ENCODE data around the gene ST8SIA6.
A peak's percentile ranks its signal among the peaks of the same experiment; 100 is the strongest.
"Not testable (repeated sequence)": the region's sequence is repeated elsewhere in the genome, so short reads cannot be mapped to it uniquely, and the experiment has no call there.

ST8SIA6 gene, protein sequence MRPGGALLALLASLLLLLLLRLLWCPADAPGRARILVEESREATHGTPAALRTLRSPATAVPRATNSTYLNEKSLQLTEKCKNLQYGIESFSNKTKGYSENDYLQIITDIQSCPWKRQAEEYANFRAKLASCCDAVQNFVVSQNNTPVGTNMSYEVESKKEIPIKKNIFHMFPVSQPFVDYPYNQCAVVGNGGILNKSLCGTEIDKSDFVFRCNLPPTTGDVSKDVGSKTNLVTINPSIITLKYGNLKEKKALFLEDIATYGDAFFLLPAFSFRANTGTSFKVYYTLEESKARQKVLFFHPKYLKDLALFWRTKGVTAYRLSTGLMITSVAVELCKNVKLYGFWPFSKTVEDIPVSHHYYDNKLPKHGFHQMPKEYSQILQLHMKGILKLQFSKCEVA

DNA sequence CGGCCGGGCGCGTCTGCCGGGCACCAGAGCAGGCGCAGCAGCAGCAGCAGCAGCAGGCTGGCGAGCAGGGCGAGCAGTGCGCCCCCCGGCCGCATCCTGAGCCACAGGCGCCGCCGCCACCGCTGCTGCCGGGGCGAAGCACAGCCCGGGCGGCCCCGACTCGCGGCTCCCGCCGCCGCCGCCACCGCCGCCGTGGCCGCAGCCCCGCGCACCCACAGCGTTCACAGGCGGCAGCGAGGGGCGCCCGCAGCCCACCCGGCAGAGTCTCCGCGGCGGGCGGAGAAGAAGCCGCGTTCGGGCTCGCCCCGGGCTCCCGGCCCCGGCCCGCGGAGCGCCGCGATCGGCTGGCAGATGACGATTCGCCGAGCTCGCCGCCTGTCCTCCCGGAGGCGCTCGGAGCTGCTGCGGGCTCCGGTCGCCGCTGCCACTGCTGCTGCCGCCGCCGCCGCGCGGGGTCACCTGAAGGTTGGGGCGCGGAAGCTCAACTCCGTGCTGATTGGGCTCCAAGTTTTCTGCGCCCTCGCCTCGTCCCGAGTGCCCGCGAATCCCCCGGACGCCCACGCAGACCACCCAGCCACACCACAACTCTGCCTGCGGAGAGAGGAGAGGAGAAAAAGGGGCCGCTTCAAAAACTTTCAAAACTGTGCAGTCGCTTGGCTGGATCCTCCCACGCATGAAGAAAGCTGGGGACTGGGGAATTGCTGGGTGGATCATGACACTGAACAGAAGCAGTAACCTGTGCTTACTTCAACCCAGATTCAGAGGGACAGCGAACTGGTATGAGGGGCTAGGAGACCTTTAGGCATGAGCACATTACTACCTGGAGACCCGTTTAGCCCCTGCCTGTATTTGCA, at the start of gene ST8SIA6:
ST8SIA6 (minus strand) TSS at position 435 of the 854 bp plus-strand sequence; CDS start at position 95, 340 bp downstream.
- peak; percentile 7 for DNase-seq (ENCODE audit: low read depth)

DNA sequence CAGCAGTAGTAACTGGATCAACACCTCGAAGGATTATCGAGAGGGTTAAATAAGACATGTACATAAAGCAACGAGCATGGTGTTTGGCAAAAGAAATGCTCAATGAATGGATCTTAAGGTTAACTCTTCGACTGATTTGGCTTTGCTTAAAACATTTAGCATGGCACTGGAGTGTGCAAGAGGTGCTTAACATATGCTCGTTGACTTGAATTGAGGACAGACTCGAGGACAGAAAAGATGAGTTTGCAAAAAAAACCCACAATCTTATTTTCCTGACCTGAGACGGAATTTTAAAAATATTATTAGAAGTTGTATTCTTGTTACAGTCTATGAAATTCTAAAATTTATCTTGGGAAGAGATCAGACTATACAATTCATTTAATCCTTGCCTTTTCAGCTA, 49.4 kb upstream of the ST8SIA6 start:
- DNase-seq (ENCODE audit: low read depth): no peak

DNA sequence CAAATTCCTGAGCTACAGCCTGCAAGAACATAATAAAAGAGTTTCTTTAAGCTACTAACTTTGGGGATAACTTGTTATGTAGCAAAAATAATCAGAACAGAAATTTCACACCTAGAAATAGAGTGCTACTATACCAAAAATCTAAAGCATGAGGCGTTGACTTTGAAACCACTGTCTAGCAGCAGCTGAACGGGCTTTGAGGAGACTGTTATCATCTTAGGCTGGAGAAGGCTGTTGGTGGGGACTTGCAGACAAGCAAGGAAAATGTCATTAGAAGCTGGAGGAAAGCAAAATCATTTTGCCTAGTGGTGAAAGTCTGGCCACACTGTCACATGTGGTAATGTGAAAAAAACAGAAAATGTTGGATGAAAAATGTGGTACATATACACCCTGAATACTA, 48.4 kb upstream of the ST8SIA6 start:
- no peak for DNase-seq (ENCODE audit: low read depth)

DNA sequence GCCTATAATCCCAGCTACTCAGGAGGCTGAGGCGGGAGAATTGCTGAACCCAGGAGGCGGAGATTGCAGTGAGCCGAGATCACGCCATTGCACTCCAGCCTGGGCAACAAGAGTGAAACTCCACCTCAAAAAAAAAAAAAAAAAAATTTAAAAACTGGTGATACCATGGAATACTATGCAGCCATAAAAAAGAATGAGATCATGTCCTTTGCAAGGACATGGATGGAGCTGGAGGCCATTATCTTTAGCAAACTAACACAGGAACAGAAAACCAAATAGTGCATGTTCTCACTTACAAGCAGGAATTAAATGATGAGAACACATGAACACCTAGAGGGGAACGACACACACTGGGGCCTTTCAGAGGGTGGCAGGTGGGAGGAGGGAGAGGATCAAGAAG, 44.6 kb upstream of the ST8SIA6 start:
- not testable (repeated sequence) for DNase-seq (ENCODE audit: low read depth)

DNA sequence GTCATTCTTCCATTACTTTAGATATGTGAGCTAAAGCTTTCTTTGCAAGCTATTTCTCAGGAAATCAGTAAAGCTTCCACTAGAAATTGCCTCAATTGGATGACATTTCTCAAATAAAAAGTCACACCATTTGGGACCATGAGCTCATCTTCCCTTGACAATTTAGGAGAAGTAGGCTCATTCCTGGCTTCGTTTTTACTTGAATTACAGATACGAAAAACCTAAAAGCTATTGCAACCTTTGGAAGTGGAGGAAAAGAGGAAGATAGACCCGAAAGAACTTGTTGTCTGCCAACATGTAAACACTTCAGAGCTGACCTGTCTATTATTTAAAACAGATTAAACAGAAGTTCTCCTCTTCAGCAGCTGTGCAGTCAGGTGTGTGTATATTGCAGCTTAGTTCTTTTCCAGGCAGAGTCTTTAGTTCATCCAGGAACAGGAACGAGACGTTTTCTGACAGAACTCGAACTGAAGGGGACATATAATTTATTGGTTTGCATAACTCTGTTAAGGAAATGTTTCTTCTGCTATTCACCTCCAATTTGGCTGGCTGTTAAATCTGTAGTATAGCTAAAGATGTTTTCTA, 43.1 kb upstream of the ST8SIA6 start:
- DNase-seq (ENCODE audit: low read depth): no peak

DNA sequence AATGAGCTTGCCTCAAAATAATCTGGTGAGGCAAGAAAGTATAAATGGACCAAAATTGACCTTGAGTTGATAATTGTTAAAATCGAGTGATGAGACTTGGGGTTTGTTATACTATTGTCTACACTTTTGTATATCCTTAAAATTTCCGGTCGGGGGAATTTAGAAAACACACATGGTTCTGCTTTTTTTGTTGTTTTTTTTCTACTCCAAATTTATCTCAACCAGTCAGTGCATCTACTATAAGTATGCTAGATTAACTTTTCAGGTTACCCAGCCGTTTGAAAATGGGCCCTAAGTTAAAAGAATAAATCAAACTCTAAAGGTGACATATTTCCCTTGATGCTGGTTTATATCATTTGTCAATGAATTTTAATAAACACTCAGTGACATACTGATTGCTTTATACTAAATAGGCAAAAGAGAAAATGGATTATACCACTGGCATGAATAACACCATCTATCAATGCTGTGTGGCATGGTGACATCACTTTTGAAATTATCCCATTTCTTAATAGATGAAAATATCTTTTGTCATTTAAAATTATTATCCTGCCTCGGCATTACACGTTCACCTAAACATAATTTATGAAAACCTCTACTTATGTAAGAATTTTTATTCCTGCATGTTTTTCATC, 40.3 kb upstream of the ST8SIA6 start:
- DNase-seq (ENCODE audit: low read depth): no peak

DNA sequence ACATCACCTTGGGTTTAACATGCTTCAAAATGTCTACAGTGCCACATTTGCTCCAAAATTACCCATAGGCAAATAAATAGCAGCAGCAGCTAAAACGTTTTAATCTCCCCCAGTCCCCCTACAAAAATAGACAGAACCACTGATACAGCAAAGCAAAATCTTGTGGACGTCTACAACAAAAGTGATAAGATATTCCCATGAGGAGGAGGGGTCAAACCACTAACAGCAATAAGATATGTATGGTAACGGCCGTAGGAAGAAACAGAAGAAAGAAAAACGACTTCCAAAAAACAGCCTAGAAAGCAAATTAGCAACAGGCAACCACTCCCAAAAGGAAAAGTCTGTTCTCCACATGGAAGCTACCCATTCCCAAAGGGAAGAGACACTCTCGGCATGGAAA, 34.5 kb upstream of the ST8SIA6 start:
- no peak for DNase-seq (ENCODE audit: low read depth)

DNA sequence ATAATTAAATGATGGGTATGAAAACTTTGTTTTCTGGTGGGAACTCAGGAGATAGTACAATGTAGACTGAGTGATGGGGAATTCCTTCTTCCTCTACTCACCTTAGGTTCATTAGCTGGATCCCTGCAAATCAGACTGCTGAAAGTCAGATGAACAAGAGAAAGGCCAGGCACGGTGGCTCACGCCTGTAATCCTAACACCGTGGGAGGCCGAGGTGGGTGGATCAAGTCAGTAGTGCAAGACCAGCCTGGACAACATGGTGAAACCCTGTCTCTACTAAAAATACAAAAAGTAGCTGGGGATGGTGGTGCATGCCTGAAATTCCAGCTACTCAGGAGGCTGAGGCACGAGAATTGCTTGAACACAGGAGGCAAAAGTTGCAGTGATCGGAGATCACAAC, 28.7 kb upstream of the ST8SIA6 start:
- no peak for DNase-seq (ENCODE audit: low read depth)

DNA sequence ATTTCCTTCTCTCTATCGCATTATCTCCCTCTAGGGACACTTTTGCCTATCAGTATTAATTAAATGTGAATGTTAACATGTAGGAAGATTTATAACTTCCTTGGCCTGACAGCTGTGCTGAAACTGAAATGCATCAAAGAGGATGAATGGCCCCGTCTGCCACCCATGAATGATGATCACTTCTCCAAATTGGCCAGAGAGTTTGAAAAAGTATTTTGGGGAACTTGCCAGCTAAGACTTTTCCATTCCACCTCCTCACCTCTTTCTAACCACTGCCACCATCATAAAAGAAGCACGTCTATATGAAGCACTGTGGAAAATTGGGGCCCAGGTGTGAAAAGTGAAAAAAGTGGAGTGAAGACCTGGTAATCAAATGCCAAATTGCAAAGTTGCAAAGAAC, 25.4 kb upstream of the ST8SIA6 start:
- DNase-seq (ENCODE audit: low read depth): no peak

DNA sequence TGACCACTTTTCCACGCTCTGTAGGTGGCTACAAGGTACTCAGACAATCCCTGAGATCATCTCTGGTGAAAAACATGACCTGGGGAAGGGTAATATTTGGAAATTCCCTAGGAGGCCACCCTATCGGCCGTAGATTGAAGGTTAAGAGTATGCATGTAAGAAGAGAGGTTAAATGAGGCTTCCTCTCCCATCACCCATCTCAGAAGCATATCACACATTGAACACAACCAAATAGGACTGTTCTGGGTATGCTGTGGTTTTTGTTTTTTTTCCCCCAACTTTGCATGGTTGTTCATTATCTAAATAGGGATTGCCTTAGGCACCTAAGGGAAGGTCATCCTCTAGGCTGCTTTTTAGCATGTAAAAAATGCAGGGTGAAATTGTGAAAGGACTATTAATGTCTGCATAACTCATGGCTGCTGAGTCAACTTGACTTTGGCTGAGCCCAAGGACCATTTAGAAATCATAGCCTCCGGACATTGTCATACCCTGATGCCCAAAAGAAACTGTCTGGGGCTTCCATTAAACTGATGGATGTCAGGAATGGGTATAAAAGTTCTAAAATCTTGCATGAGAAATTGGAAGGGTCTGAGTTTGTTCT, 24.7 kb upstream of the ST8SIA6 start:
- DNase-seq (ENCODE audit: low read depth): no peak

DNA sequence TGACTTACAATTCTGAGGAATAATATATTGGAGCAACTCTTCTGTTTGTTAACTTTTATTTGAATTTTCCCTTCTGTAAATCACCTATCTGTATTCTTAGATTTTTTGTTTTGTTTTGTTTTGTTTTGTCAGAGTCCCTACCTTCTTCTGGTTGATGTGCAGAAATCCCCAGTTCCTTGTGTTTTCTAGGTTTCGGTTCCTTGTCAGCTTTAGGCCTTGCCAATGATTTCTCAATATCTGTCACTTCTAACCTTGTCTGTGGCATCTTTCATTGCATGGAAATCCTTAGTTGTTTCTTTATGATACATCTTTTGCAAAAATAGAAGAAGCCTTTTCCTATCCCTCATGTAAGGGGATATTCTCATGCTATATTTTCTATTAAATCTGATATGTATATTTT, 21.7 kb upstream of the ST8SIA6 start:
- DNase-seq (ENCODE audit: low read depth): no peak

DNA sequence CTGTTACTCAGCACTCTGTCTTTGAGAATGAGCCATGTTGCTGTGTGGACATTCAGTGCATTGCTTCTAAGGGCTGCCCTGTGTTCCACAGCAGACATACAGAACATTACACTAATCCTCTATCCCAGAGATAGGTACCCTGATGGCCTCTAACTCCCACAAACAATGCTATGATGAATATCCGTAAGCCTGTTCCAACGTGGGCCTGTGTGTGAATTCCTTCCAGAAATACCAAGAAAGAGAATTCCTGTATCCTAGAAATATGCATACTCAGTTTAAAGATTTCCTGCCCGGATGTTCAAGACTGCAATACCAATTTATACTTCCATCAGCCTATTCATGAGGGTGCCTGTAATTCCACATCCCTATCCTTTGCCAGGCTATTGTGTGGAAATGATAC, 21.3 kb upstream of the ST8SIA6 start:
- no peak for DNase-seq (ENCODE audit: low read depth)

DNA sequence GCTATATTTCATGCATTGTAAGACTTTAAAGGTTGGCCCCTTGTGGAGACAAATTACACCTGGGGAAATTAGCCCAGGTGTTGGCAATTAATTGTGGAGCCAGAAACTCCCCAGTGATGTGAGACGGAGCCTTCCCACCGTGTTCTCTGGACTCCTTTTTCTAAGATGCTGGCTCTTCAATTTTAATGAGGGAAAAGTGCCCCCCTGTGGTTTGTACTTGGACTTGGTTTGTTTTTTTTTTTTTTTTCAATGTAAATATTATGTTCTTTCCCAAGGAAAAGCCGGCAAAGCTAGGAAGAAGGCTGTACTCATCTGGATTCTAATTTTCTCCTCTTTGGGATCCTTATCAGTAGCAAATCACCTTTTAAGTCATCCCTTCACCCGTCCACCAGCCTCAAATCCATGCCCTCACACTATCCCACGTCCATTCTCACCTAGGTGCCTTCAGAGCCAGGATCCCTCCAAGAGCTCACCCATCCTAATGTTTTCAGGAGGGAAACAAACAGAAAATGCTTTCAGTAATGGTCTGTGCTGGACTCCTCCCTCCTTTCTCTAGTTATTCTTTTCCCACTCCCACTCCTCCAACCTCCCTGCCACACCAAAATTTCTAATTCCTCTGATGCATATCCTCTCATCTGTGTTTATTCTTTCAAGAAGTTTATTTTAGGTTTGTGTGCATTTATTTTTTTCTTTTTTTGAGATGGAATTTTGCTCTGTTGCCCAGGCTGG, 20.4 kb upstream of the ST8SIA6 start:
- DNase-seq (ENCODE audit: low read depth): no peak

DNA sequence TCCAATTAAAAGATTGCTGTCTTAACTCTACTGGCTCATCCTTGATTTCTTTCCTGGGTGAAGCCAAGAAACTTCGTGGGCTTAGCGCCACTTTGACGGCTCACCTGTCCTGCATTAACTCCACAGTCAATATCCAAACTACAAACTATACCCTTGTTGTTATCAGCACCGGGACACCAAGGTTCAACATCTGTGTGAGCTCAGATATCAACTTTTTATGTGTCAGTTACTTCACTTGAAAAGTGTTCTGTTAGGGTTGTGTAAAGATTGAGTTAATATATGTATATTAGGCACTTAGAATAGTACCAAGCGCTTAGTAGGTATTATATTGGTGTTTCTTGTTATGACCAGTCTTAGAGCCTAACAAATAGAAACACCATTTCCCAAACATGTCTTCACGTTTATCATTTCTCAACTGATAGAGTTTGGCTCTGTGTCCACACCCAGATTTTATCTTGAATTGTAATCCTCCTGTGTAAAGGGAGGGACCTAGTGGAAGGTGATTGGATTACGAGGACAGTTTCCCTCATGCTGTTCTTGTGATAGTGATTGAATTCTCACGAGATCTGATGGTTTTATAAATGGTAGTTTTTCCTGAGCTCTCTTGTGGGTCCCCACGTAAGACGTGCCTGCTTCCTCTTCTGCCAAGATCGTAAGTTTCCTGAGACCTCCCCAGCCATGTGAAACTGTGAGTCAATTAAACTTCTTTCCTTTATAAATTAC, 19.0 kb upstream of the ST8SIA6 start:
- no peak for DNase-seq (ENCODE audit: low read depth)

DNA sequence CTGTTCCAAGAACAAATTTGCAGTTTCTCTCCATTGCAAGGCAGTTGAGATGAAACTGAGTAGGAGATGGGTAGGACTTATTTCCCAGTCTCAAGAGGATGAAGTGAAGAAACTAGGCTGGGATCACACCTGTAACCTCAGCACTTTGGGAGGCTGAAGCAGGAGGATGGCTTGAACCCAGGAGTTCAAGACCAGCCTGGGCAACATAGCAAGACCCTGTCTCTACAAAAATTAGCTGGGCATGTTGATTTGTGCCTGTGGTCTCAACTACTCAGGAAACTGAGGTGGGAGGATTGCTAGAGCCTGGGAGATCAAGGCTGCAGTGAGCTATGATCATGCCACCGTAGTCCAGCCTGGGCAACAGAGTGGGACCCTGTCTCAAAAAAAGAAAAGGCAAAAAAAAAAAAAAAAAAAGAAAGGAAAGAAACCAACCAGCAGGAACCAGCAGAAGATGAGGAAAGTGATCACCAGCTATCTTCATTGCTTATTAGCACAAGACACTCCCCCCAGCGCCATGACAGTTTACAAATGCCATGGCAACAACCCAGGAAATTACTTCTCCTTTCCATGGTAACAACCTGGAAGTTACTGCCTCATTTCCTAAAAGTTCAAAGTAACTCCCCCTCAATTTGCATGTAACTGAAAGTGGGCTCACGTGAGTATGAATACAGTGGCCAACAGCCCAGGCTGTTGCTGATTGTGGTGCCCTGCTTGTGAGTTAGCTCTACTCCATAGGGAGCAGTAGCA, 18.3 kb upstream of the ST8SIA6 start:
- no peak for DNase-seq (ENCODE audit: low read depth)

DNA sequence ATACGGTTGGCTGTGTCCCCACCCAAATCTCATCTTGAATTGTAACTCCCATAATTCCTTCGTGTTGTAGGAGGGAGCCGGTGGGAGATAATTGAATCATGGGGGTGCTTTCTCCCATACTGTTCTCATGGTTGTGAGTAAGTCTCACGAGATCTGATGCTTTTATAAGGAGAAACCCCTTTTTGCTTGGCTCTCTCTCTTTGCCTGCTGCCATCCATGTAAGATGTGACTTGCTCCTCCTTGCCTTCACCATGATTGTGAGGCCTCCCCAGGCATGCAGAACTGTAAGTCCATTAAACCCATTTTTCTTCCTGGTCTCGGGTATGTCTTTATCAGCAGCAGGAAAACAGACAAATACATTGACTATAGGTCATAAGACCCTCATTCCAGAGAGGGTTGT, 15.9 kb upstream of the ST8SIA6 start:
- DNase-seq (ENCODE audit: low read depth): no peak

DNA sequence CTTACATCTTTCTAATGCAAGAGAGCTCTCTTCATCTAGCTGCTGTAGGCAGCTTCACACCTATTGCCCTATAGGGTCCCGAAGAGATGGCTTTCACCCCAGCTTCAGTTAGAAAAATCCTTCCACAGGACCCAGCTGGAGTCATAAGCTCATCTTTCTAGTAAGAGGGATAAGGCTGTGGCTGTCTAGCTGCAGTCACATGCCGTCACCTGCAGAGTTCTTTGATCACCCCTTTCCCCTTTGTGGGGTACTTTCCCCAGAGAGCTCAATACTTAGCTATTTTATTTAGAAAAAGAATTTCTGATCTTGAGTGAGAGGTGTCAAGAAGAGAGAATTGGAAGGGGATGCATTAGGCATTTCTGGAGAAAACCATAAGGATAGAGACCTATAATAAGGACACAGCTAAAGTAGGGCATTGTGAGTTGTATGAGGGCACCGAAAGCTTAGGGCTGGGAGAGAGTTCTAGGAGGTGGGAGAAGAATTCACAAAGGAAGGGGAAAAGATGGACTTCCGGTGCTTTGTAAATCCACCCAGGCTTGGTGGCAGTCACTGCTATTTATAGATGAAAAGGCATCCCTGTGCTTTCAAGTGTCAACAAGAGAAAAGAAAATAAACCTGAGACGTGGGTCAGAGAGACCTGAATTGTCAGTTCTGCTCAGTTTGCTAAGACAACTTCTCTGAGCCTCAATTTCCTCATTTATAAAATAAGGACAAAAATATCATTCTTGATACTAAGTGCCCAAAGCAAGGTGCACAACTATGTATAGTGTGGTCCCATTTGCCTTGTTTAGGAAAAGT, 11.1 kb upstream of the ST8SIA6 start:
- no peak for DNase-seq (ENCODE audit: low read depth)

DNA sequence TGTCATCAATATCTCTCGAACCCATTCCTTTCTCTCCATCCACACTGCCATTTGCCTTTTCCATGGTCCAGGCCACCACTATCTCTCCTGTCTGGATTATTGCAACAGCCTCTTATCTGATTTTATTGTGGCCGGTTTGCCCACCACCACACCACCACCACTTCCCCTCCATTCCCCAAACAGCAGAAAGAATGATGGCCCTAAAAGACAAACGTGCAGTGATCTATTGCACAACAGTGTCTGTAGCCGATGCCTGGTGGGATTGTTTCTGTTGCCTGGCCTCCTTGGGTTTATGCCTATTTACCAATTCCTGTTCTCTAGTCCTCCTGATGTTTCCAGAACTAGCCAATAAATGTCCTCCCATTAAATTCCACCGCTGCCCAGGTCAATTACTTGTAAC, 10.2 kb upstream of the ST8SIA6 start:
- no peak for DNase-seq (ENCODE audit: low read depth)

DNA sequence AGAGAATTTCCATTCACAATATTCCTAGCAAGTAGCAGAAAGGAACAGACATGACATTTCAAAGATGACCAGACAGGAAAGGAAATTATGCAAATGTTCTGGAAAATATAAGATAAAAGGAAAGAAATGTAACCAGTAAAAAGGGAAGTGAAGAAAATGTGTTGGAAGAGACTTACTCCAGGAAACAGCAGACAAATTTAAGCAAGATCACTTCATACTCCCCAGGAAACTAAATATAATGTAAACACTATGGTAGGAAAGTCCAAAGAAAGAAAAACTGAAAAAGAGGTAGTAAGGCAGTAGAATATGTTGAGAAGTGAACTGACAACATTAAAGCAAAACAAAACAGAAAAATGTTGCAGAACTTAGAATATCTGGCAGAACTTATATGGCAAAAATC, 6.4 kb upstream of the ST8SIA6 start:
- no peak for DNase-seq (ENCODE audit: low read depth)
